Stimulated activated CD8-positive, alpha-beta memory T cell treated with anti-CD3 and anti-CD28 coated beads, Interleukin-7, amount 100 ng/mL, for 1 hour (primary cell): Measurements from ENCODE around the gene NBAS.

Source experiments
- DNase-seq, 2 donors: peaks; one replicate each; pipeline ENCODE4 v3.0.0-alpha.2; 2020; ENCODE audit warnings: low read depth in 2 of 2

Gene NBAS

GRCh38 chr2:15168116-15168515 lies 393.0 kb downstream of the NBAS start:
- no peak for DNase-seq

DNA sequence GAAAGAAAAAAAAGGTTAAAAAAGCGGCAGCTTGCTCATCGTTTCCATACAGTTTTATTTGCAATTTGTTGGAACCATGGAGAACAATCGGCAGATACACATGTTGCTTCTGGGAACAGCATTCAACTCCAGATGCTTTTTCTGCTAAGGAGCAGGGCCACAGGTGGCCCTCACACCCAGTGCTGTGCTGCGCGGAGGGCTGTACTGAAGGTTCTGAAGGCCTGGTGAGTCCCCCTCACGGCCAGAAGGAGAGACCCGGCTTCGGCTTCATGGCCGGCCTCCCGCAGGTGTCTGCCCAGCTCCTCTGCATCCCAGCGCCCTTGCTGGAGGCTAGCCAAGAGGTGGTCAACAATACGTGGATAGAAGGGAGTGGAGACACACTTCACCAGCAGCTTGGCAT lies 394.3 kb downstream of the NBAS start:
- DNase-seq, result no peak

- no peak for DNase-seq
These were observed 397.8 kb downstream of the NBAS start for GRCh38 chr2:15163326-15163725.

GRCh38 chr2:15162620-15163019 lies 398.5 kb downstream of the NBAS start:
- no peak for DNase-seq

GRCh38 chr2:15160201-15160991 lies 400.7 kb downstream of the NBAS start:
- DNase-seq, result no peak

GRCh38 chr2:15159751-15160177 lies 401.4 kb downstream of the NBAS start:
- no peak for DNase-seq

- DNase-seq, result no peak
These were observed 401.9 kb downstream of the NBAS start for GRCh38 chr2:15159206-15159605.

- no peak for DNase-seq
These were observed 402.6 kb downstream of the NBAS start for GRCh38 chr2:15158532-15158931.

DNA sequence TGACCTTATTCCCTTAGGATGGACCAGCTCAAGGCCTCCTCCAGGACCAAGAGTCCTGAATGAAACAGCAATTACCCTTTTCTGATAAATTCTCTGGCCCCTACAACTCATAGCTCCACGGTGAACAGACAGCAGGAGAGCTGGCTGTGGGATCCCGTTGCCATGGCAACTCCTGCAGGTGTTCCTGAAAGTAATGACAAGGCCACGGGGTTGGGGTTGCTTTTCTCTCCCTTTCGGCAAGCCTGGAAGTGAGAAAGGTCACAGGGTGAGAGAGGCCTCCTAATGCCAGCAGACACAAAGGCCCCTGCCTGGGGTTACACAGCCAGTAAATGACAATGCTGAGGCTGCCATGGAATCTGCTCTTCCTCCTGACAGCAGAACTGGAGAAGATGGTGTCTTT lies 403.0 kb downstream of the NBAS start:
- DNase-seq, result no peak

DNA sequence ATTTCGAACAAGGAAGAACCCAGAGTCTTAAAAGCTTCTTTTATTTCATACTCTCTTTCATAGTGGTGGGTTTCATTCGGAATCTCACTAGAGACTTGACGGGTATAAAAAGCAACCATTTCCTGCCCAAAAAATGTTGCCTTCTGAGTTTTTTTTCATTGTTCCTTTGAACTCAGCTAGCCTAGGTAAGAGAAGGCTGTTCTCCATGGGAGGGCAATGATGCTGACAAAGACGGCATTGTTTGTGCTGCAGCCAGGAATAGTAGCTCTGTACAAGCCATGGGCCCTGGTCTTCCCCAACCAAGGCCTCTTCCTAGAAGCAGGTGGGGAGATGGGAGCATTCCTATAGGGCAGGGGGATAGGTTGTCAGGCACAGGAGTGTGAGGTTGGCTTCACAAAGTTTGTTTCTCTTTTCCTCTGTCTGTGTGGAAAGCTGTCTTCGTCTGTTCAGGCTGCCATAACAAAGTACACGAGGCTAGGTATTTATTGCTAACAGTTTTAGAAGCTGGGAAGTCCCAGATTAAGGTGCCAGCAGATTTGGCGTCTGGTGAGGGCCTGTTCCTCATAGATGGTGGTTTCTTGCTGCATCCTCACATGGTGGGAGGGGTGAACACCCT lies 405.1 kb downstream of the NBAS start:
- no peak for DNase-seq

DNA sequence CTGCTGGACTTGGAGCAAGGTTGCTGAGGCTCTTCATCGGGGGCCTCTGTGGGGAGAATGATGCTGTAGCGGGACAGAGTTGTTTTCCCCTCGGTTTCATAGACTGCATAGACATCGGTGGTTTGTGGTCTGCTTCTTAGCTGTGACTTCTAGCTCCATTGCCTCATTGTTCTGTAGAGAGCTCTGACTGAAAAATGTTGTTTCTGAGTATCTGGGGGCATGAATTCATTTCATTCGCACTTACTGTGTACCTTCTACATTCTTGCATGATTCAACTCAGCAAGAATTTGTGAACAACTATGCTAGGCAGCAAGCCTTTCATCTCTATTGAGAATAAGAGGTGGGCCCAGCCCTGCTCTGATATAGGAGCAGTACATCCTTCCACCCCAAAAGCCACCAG lies 406.8 kb downstream of the NBAS start:
- DNase-seq, result no peak

DNA sequence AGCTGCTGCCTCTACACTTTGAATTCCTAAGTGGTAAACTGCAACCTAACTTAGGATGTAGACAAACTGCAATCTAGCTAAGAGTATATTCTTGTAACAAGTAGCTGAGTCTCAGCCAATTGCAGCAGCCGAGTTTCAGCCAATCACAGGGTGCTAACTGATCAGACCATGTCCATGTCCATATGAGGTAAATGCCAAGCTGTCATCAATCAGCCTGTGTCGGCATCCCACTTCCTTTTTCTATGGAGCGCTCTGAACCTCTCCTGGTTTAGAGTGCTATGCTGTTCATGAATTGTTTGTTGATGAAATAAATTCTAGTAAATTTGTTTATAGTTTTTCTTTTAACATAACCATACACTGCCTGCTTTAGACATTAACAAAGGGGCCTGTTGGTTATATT lies 408.8 kb downstream of the NBAS start:
- DNase-seq, result no peak

- DNase-seq, result no peak
These were observed 412.1 kb downstream of the NBAS start for GRCh38 chr2:15149063-15149462.

- DNase-seq, result no peak
These were observed 413.5 kb downstream of the NBAS start for GRCh38 chr2:15147591-15147990.

DNA sequence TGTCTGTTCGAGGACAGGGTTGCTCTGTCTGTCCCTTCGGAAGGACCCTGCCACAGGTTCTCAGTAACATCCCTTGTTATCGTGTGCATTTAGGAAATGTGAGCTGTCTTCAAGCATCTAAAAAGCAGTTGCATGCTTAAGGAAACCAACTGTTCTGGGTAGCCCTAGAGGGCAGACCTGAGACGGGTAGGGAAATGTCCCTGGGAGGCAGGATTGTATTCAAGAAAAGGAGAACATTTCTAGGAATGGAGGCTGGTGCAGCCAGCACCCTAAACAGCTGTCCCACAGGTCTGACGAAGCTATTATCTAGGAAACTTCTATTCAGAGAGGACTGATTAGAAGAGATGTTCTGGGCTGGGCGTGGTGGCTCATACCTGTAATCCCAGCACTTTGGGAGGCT lies 414.2 kb downstream of the NBAS start:
- DNase-seq, result no peak

DNA sequence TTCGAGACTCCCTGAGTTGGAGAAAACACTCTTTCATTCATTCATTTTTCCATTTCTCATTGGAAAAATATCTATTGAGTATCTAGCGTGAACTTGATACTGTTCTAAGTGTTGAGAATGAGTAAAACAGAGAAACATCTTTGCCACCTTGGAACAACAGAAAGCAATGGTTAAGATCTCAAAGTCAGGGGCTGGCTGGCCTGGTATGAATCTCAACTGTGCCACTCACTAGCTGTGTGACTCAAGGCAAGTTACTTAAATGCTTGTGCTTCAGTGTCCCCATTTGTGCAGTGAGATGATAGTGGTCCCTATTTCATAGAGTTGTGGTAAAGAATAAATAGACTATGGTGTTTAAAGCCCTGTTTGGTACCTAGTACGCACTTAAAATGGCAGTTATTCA lies 415.2 kb downstream of the NBAS start:
- no peak for DNase-seq

DNA sequence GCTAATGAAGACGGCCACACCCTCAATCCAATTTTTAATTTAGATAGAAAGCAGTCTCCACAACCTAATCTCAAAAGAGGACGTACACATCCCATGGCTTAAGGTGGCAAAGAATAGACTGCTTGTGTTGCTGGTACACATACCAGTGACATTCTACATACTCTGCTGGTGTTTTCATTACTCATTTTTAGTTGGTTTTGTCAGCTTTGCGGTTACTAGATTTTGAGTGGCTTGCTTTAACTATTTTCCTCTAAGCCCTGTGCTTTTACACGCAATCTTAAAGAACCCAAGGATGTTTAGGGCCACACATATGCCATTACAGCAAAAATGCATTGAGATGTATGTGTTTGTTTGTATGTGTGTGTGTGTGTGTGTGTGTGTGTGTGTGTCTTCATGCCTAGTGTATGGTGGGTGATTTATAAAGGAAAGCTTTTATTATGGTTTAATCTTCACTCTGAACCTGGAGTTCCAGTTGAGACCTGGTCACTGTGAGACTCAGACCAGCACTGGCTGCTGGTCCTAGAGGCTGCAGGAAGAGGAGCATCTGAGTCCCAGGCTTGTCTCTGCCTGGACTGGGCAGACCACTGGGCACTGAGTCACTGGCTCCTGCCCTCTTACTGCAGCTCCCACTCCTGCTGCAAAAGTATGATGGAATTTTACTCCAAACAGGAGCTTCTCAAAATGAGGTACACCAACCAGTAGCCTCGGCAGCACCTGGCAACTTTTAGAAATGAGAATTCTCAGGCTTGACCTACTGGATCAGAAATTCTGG lies 415.9 kb downstream of the NBAS start:
- no peak for DNase-seq

- DNase-seq, result peak; percentile 7 to 12
These were observed 419.0 kb downstream of the NBAS start for GRCh38 chr2:15142069-15142689.

DNA sequence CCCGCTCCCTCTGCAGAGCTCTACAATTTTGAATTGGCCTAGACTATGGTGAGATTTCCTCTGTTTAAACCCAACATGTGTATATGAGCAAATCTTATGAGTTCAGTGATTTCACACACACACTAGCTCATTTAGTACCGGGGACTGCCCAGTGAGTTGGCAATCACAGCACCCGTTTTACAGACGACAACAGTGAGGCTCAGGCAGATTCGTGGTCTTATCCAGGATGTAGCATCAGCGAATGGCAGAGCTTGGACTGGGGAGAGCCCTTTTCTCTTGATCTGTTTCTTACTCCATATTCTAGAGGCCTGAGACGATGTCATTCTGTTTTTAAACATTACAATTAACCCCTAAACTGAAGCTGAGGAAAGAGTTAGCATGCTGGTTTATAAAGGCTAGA lies 419.9 kb downstream of the NBAS start:
- no peak for DNase-seq

- DNase-seq, result no peak
These were observed 424.5 kb downstream of the NBAS start for GRCh38 chr2:15136639-15137038.

- DNase-seq, result no peak
These were observed 426.2 kb downstream of the NBAS start for GRCh38 chr2:15134957-15135356.

GRCh38 chr2:15133461-15133860 lies 427.7 kb downstream of the NBAS start:
- DNase-seq, result no peak
